ENCODE data around the gene AP2A2. TPM values are rescaled to one million over a fixed set of nuclear protein-coding genes. Genes with fewer than 3 reads are reported as not detected.

AP2A2 gene
- total RNA-seq, 2 experiments from 2014 or later, result 24.9 to 43.0 TPM

DNA sequence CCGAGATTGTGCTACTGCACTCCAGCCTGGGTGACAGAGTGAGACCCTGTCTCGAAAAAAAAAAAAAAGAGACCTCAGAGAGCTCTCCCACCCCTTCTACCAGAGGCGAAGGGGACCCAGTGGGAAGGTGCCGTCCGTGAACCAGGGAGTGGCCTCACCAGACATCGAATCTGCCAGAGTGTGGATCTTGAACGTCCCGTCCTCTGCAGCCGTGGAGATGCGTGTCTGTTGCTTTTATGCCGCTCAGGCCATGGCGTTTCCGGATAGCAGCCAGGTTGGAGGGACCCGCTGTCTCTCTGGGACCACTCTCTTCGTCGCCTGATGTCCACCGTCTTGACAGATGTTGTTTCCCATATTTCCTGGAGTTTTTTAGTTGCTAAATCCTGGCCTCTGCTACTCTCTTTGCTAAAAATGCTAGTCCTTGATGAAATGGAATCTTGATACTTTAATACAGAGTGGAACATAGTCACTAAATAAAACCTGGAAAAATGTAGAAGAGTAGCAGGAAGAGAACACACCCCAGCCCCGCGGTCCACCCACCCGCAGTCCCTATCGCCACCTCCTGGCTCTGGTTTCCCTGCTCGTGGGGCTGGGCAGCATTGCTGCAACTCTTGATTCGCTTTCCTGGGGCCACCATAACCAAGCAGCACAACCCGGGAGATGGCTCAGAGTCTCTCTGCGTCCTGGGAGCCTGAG is 122.9 kb downstream of the AP2A2 start:
- H3K4me1 ChIP-seq (ENCODE audit: insufficient read depth, low read length, poor library complexity, severe bottlenecking), result no peaks in the 10 kb centered on the region
- no peaks in the 10 kb centered on the region for H3K79me2 ChIP-seq (ENCODE audit: insufficient read depth, low read depth, low read length)
- H4K20me1 ChIP-seq (ENCODE audit: insufficient read depth, low read length), result no peaks in the 10 kb centered on the region
- H3K27ac ChIP-seq (ENCODE audit: low read depth, low read length, poor library complexity, severe bottlenecking), result no peak overlapping the region
- no peaks in the 10 kb centered on the region for H3K36me3 ChIP-seq (ENCODE audit: insufficient read depth, low read length)
- no peak overlapping the region for H3K4me2 ChIP-seq (ENCODE audit: low read length)
- intact Hi-C loops (cut with micrococcal nuclease; ENCODE audit: unreplicated experiment), result no loop called here
- no TSS peak for BruUV-seq (replicated peaks)
- no peaks in the 10 kb centered on the region for H3K9me2 ChIP-seq (ENCODE audit: insufficient read depth, low read length)
- POLR2A ChIA-PET, result no interaction called here
- TF ChIP-seq EZH2phosphoT487 (IDR thresholded peaks at IDR 0.05; ENCODE audit: borderline replicate concordance, low read depth, low read length) (no peak), CTCF (conservative IDR thresholded peaks at IDR 0.05; ENCODE audit: low read length) (no peak)
- DNase-seq (ENCODE audit: low spot score), result no peak
- H3K9me3 ChIP-seq (ENCODE audit: low read length), result no peaks in the 10 kb centered on the region
- H3K4me3 ChIP-seq (ENCODE audit: low read depth, low read length, poor library complexity, severe bottlenecking), result no peak overlapping the region
- H2AFZ ChIP-seq (ENCODE audit: low read length), result no peak overlapping the region
- CTCF ChIA-PET (ENCODE audit: unreplicated experiment), result no interaction called here

DNA sequence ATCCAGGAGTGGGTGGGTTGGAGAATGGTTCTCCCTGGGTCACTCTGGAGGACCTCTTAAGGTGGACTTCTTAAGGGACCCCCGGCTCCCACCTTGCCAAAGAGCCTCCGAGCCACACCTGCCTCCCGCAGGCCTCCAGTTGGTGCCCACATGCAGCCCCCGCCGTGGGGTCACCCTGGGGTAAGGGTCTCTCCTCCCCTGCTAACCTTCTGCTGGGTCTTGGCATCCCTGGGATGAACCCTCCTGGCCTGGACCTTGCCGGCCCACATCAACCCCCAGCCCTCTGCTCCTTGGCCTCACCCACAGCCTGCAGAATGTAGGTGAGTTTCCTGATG is 123.4 kb downstream of the AP2A2 start:
- no peaks in the 10 kb centered on the region for H3K9me2 ChIP-seq (ENCODE audit: insufficient read depth, low read length)
- no peak for TF ChIP-seq CTCF (conservative IDR thresholded peaks at IDR 0.05; ENCODE audit: low read length)
- TF ChIP-seq EZH2phosphoT487 (IDR thresholded peaks at IDR 0.05; ENCODE audit: borderline replicate concordance, low read depth, low read length), result no peak
- no peak overlapping the region for H3K4me2 ChIP-seq (ENCODE audit: low read length)
- no peak overlapping the region for H2AFZ ChIP-seq (ENCODE audit: low read length)
- BruUV-seq (replicated peaks), result no TSS peak
- CTCF ChIA-PET (ENCODE audit: unreplicated experiment), result no interaction called here
- no peaks in the 10 kb centered on the region for H4K20me1 ChIP-seq (ENCODE audit: insufficient read depth, low read length)
- intact Hi-C loops (cut with micrococcal nuclease; ENCODE audit: unreplicated experiment), result no loop called here
- no peak overlapping the region for H3K27ac ChIP-seq (ENCODE audit: low read depth, low read length, poor library complexity, severe bottlenecking)
- no peaks in the 10 kb centered on the region for H3K36me3 ChIP-seq (ENCODE audit: insufficient read depth, low read length)
- H3K79me2 ChIP-seq (ENCODE audit: insufficient read depth, low read depth, low read length), result no peaks in the 10 kb centered on the region
- no peaks in the 10 kb centered on the region for H3K9me3 ChIP-seq (ENCODE audit: low read length)
- no peaks in the 10 kb centered on the region for H3K4me1 ChIP-seq (ENCODE audit: insufficient read depth, low read length, poor library complexity, severe bottlenecking)
- DNase-seq (ENCODE audit: low spot score), result no peak
- POLR2A ChIA-PET, result no interaction called here
- no peak overlapping the region for H3K4me3 ChIP-seq (ENCODE audit: low read depth, low read length, poor library complexity, severe bottlenecking)

GRCh38 chr11:1049431-1049891 is 123.8 kb downstream of the AP2A2 start:
- POLR2A ChIA-PET, result no interaction called here
- no peak for TF ChIP-seq CTCF (conservative IDR thresholded peaks at IDR 0.05; ENCODE audit: low read length)
- TF ChIP-seq EZH2phosphoT487 (IDR thresholded peaks at IDR 0.05; ENCODE audit: borderline replicate concordance, low read depth, low read length), result no peak
- H3K27ac ChIP-seq (ENCODE audit: low read depth, low read length, poor library complexity, severe bottlenecking), result no peak overlapping the region
- no peaks in the 10 kb centered on the region for H3K4me1 ChIP-seq (ENCODE audit: insufficient read depth, low read length, poor library complexity, severe bottlenecking)
- H3K9me3 ChIP-seq (ENCODE audit: low read length), result no peaks in the 10 kb centered on the region
- no peak overlapping the region for H3K4me3 ChIP-seq (ENCODE audit: low read depth, low read length, poor library complexity, severe bottlenecking)
- intact Hi-C loops (cut with micrococcal nuclease; ENCODE audit: unreplicated experiment), result no loop called here
- BruUV-seq (replicated peaks), result no TSS peak
- no peak overlapping the region for H2AFZ ChIP-seq (ENCODE audit: low read length)
- H4K20me1 ChIP-seq (ENCODE audit: insufficient read depth, low read length), result no peaks in the 10 kb centered on the region
- H3K36me3 ChIP-seq (ENCODE audit: insufficient read depth, low read length), result no peaks in the 10 kb centered on the region
- H3K79me2 ChIP-seq (ENCODE audit: insufficient read depth, low read depth, low read length), result no peaks in the 10 kb centered on the region
- CTCF ChIA-PET (ENCODE audit: unreplicated experiment), result no interaction called here
- no peak for DNase-seq (ENCODE audit: low spot score)
- no peak overlapping the region for H3K4me2 ChIP-seq (ENCODE audit: low read length)
- no peaks in the 10 kb centered on the region for H3K9me2 ChIP-seq (ENCODE audit: insufficient read depth, low read length)

Data from OCI-LY7 (cell line).